IMR-90 (cell line): ENCODE results near the gene PITPNM3. TPM values are rescaled to one million over a fixed set of nuclear protein-coding genes. Genes with fewer than 3 reads are reported as not detected.
A peak's percentile ranks its signal among the peaks of the same experiment; 100 is the strongest.

Experiments used
- ATAC-seq: fragments of 200-7000 bp; cut with Tn5 transposase; 2 replicates; pipeline ENCODE4 v1.9.1; 2020; ENCODE audit warnings: low read depth, mild to moderate bottlenecking, moderate library complexity
- BruUV-seq: library from RNA; stranded (reverse); fragments of 400-500 nt; replicated peaks from 2 replicates; lab custom pipeline; 2021; lab: Mats Ljungman, UMichigan
- CTCF ChIA-PET: fragments of 300-600 bp; formaldehyde crosslinking; extraction: SDS; loops from one replicate; lab custom pipeline; 2021; ENCODE audit warnings: antibody characterized with exemption; lab: Yijun Ruan, JAX
- POLR2A ChIA-PET: fragments of 300-600 bp; sonication (Branson Sonifier 250); formaldehyde crosslinking; loops from one replicate; lab custom pipeline; 2022; ENCODE audit warnings: antibody characterized with exemption; ENCODE audit not compliant: unreplicated experiment; lab: Charles Lee
- DNase-seq: peaks from one replicate; pipeline ENCODE4 v3.0.0; 2013
- H2AFZ ChIP-seq: replicated peaks from 2 replicates; pipeline ENCODE3; 2013; ENCODE audit warnings: low read length, mild to moderate bottlenecking; ENCODE audit not compliant: poor library complexity
- H2AK5ac ChIP-seq: 2 replicates; pipeline ENCODE4 v1.6.1; 2013; ENCODE audit warnings: low read depth, low read length, inconsistent platforms
- H2AK9ac ChIP-seq: replicated peaks from 2 replicates; pipeline ENCODE3; 2013; ENCODE audit warnings: mild to moderate bottlenecking, low read depth, low read length, moderate library complexity; ENCODE audit not compliant: poor library complexity
- H2BK120ac ChIP-seq: 2 replicates; pipeline ENCODE4 v1.6.1; 2013; ENCODE audit warnings: low read depth, low read length, inconsistent platforms
- H2BK15ac ChIP-seq: 3 replicates; pipeline ENCODE4 v1.6.1; 2013; ENCODE audit warnings: low read depth, low read length, inconsistent platforms
- H2BK20ac ChIP-seq: 2 replicates; pipeline ENCODE4 v1.6.1; 2013; ENCODE audit warnings: low read depth, mild to moderate bottlenecking, inconsistent platforms, low read length, moderate library complexity
- H2BK5ac ChIP-seq: 2 replicates; pipeline ENCODE4 v1.6.1; 2013; ENCODE audit warnings: mild to moderate bottlenecking, low read depth, low read length, inconsistent platforms; ENCODE audit not compliant: poor library complexity, severe bottlenecking
- H3K14ac ChIP-seq: replicated peaks from 2 replicates; pipeline ENCODE4 v1.6.1; 2013; ENCODE audit warnings: low read depth, low read length, inconsistent platforms
- H3K18ac ChIP-seq: 2 replicates; pipeline ENCODE4 v1.6.1; 2013; ENCODE audit warnings: low read depth, low read length, control low read depth
- H3K23ac ChIP-seq: 2 replicates; pipeline ENCODE4 v1.6.1; 2013; ENCODE audit warnings: low read depth, low read length, inconsistent platforms
- H3K27ac ChIP-seq: 2 replicates; pipeline ENCODE4 v1.5.1; 2013; ENCODE audit warnings: mild to moderate bottlenecking, control low read depth, low read length; ENCODE audit not compliant: insufficient read depth
- H3K27me3 ChIP-seq: 2 replicates; pipeline ENCODE4 v1.6.1; 2013; ENCODE audit warnings: low read length; ENCODE audit not compliant: control insufficient read depth, insufficient read depth
- H3K36me3 ChIP-seq: 2 replicates; pipeline ENCODE4 v1.6.1; 2013; ENCODE audit warnings: low read length, mixed read lengths; ENCODE audit not compliant: control insufficient read depth, insufficient read depth
- H3K4ac ChIP-seq: 2 replicates; pipeline ENCODE4 v1.6.1; 2013; ENCODE audit warnings: low read depth, low read length, inconsistent platforms
- H3K4me1 ChIP-seq: 2 replicates; pipeline ENCODE4 v1.6.1; 2013; ENCODE audit warnings: low read length, mixed read lengths; ENCODE audit not compliant: control insufficient read depth, insufficient read depth
- H3K4me2 ChIP-seq: 2 replicates; pipeline ENCODE4 v1.6.1; 2013; ENCODE audit warnings: low read depth, mild to moderate bottlenecking, control low read depth, low read length, moderate library complexity
- H3K4me3 ChIP-seq: 2 replicates; pipeline ENCODE4 v1.5.1; 2013; ENCODE audit warnings: low read depth, mild to moderate bottlenecking, control low read depth, low read length, moderate library complexity; ENCODE audit not compliant: insufficient read depth
- H3K56ac ChIP-seq: 2 replicates; pipeline ENCODE4 v1.6.1; 2013; ENCODE audit warnings: low read length, inconsistent platforms; ENCODE audit not compliant: insufficient read depth; ENCODE audit errors: extremely low read depth
- H3K79me1 ChIP-seq, 2 experiments: 2 replicates each; pipeline ENCODE4 v1.6.1; 2013; ENCODE audit warnings: low read length in 2 of 2, inconsistent platforms in 1 of 2, low read depth in 1 of 2
- H3K9ac ChIP-seq: 2 replicates; pipeline ENCODE4 v1.6.1; 2013; ENCODE audit warnings: low read depth, low read length, control low read depth
- H3K9me1 ChIP-seq: 2 replicates; pipeline ENCODE4 v1.6.1; 2013; ENCODE audit warnings: low read length, inconsistent platforms; ENCODE audit not compliant: insufficient read depth
- H3K9me3 ChIP-seq: 2 replicates; pipeline ENCODE4 v1.6.1; 2013; ENCODE audit warnings: low read length; ENCODE audit not compliant: control insufficient read depth, insufficient read depth
- H4K20me1 ChIP-seq: 2 replicates; pipeline ENCODE4 v1.6.1; 2013; ENCODE audit warnings: low read length, inconsistent platforms; ENCODE audit not compliant: insufficient read depth
- H4K5ac ChIP-seq: 2 replicates; pipeline ENCODE4 v1.6.1; 2013; ENCODE audit warnings: mild to moderate bottlenecking, low read depth, low read length, control low read depth
- H4K8ac ChIP-seq, 2 experiments: 2 replicates each; pipeline ENCODE4 v1.6.1; 2013; ENCODE audit warnings: low read depth in 2 of 2, low read length in 2 of 2, control low read depth in 1 of 2, inconsistent platforms in 1 of 2
- H4K91ac ChIP-seq: 2 replicates; pipeline ENCODE4 v1.6.1; 2013; ENCODE audit warnings: low read depth, low read length, inconsistent platforms; ENCODE audit not compliant: insufficient read depth
- BHLHE40 ChIP-seq: fragments of 150-350 bp; IDR thresholded peaks from 2 replicates; pipeline ENCODE4 v1.6.1; 2016; ENCODE audit warnings: mild to moderate bottlenecking, low read depth, low read length
- CEBPB ChIP-seq: IDR thresholded peaks from 2 replicates; pipeline ENCODE4 v1.6.1; 2012; ENCODE audit warnings: low read depth, low read length, improper control_type of control experiment
- CHD1 ChIP-seq: IDR thresholded peaks from 2 replicates; pipeline ENCODE4 v1.6.1; 2012; ENCODE audit warnings: low read depth, low read length, improper control_type of control experiment
- FOS ChIP-seq: fragments of 150-350 bp; IDR thresholded peaks from 2 replicates; pipeline ENCODE4 v1.6.1; 2016; ENCODE audit warnings: low read depth, low read length
- MAFK ChIP-seq: IDR thresholded peaks from 2 replicates; pipeline ENCODE4 v1.6.1; 2012; ENCODE audit warnings: low read depth, low read length, improper control_type of control experiment
- MAZ ChIP-seq: IDR thresholded peaks from 2 replicates; pipeline ENCODE4 v1.6.1; 2012; ENCODE audit warnings: low read depth, mild to moderate bottlenecking, low read length, improper control_type of control experiment, moderate library complexity, borderline replicate concordance
- MXI1 ChIP-seq: IDR thresholded peaks from 2 replicates; pipeline ENCODE4 v1.6.1; 2012; ENCODE audit warnings: low read depth, mild to moderate bottlenecking, low read length, moderate library complexity, borderline replicate concordance
- POLR2A ChIP-seq: IDR thresholded peaks from 2 replicates; pipeline ENCODE4 v1.6.1; 2012; ENCODE audit warnings: mild to moderate bottlenecking, low read depth, low read length
- RAD21 ChIP-seq: IDR thresholded peaks from 2 replicates; pipeline ENCODE4 v1.6.1; 2012; ENCODE audit warnings: low read length, improper control_type of control experiment
- RCOR1 ChIP-seq: IDR thresholded peaks from 2 replicates; pipeline ENCODE4 v1.6.1; 2012; ENCODE audit warnings: mild to moderate bottlenecking, low read length, improper control_type of control experiment; ENCODE audit not compliant: insufficient replicate concordance
- RFX5 ChIP-seq: IDR thresholded peaks from 2 replicates; pipeline ENCODE4 v1.8.0; 2012; ENCODE audit warnings: low read depth, mild to moderate bottlenecking, low read length, moderate library complexity
- SMC3 ChIP-seq: fragments of 150-350 bp; IDR thresholded peaks from 2 replicates; pipeline ENCODE4 v1.6.1; 2016; ENCODE audit warnings: low read depth, mild to moderate bottlenecking, antibody characterized with exemption, low read length, moderate library complexity
- WGBS, 2 experiments: methylation state at CpG; one replicate each; pipeline versions ENCODE4 v1.1.5 to v1.1.7; 2013; ENCODE audit warnings: missing lambda C conversion rate in 2 of 2; ENCODE audit not compliant: insufficient read length in 1 of 2; ENCODE audit errors: extremely low coverage in 2 of 2; 5-methylcytosine and 5-hydroxymethylcytosine counted together
- dilution Hi-C: fragments of 300-500 bp; cut with HindIII; formaldehyde crosslinking; loops from one replicate; pipeline ENCODE4 v1.14.3; 2018; ENCODE audit warnings: low sequenced_read_pairs; ENCODE audit not compliant: unreplicated experiment
- in situ Hi-C: fragments of 300-500 bp; cut with MboI; formaldehyde crosslinking; loops from 3 replicates; pipeline ENCODE4 v1.14.3; 2019; ENCODE audit warnings: low sequenced_read_pairs, inconsistent platforms, mixed read lengths
- intact Hi-C: fragments of 100-400 bp; cut with micrococcal nuclease; formaldehyde crosslinking; loops from 2 replicates; pipeline ENCODE4 v1.10.0; 2022
- polyA plus RNA-seq, 3 experiments: library from polyadenylated mRNA; depleted of rRNA; stranded (reverse); fragments of >200 nt; gene quantifications; 2 replicates each; pipeline ENCODE4 v1.2.3, GENCODE V29; 2012; ENCODE audit warnings: low replicate concordance in 1 of 3
- total RNA-seq: library from RNA; depleted of rRNA; stranded (reverse); fragments of >200 nt; gene quantifications from 2 replicates; pipeline ENCODE4 v1.2.3, GENCODE V29; 2012
- TF ChIP-seq, protein P1 (sequence below): fragments of 150-350 bp; IDR thresholded peaks from 2 replicates; pipeline ENCODE4 v1.6.1; 2016; ENCODE audit warnings: low read depth, mild to moderate bottlenecking, low read length, moderate library complexity, borderline replicate concordance
- TF ChIP-seq, protein P2 (sequence below): conservative IDR thresholded peaks from 2 replicates; pipeline ENCODE4 v1.5.1; 2012; ENCODE audit warnings: mild to moderate bottlenecking, low read depth, low read length, improper control_type of control experiment
- TF ChIP-seq, protein P3 (sequence below): fragments of 150-350 bp; IDR thresholded peaks from 2 replicates; pipeline ENCODE4 v1.6.1; 2017; ENCODE audit warnings: mild to moderate bottlenecking, antibody characterized with exemption, low read length, low read depth

Gene PITPNM3
- total and polyA plus RNA-seq, 2 of the 4 experiments (the other 2 are of a cell fraction) = 0.54 to 1.7 TPM

DNA sequence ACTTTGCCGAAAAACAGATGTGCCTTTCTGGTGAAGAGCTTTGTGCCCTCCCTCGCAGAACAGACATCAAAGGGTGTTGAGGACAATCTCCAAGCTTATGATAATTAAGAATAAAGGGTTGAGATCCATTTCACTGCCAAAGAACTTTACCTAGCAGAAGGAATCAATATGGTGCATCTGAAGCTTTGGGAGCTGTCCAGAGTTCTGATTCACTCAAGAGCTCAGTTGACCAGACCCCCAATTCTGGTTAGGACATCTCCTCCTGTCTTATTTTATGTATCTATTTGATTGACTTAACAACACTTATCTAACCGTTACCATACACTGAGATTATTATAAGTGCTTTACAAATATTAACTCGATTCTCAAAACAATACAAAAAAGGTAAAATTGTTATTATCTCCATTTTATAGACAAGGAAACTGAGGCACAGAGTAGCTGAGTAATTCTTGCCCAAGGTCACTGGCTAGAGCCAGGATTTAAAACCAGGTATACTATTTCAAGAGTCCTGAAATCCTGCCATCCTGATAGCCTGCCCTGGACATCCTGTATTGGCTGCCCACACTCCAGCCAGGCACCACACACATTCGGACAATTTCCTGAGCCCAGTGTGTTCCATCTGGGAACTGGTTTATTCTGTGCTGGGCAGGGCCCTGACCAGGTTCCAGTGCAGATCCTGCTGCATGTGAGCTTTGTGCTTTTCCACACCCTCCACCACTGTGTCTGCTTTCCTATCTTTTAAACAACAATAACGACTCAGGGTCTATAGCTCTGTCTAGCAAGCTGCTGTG lies 29.8 kb downstream of the PITPNM3 start:
- no peak overlapping the region for H4K5ac ChIP-seq
- no peak overlapping the region; the same call in 1 of the 2 replicates for H3K14ac ChIP-seq
- peaks cover 10% of the 10 kb centered on the region; the same call in 1 of the 2 replicates for H3K9me1 ChIP-seq
- H3K18ac ChIP-seq = no peak overlapping the region
- no peak overlapping the region for H2BK120ac ChIP-seq
- ATAC-seq (no peak), DNase-seq (peak; percentile 28)
- no peak overlapping the region for H2BK15ac ChIP-seq
- H3K79me1 ChIP-seq = no peaks in the 10 kb centered on the region
- ChIA-PET CTCF (interaction anchor here (1.0 kb wide), 1 partner anchor 9 kb away, joined by 3 read pairs; no protein-coding TSS in a partner anchor), POLR2A (no interaction called here)
- no peak overlapping the region for H3K4me3 ChIP-seq
- H2BK5ac ChIP-seq = no peak overlapping the region
- no peak overlapping the region for H3K27ac ChIP-seq
- no peaks in the 10 kb centered on the region for H3K9me3 ChIP-seq
- no peak overlapping the region for H2AK9ac ChIP-seq
- H2BK20ac ChIP-seq = no peak overlapping the region
- no peaks in the 10 kb centered on the region for H3K27me3 ChIP-seq
- no TSS peak for BruUV-seq
- no peak overlapping the region for H2AFZ ChIP-seq
- H4K8ac ChIP-seq = no peak overlapping the region
- intact Hi-C loops = no loop called here
- H3K4me1 ChIP-seq = peaks cover 2% of the 10 kb centered on the region; the same call in 1 of the 2 replicates
- dilution Hi-C loops = no loop called here
- no CpG with 5 or more reads among the region's 6 CpGs for WGBS, 2 experiments
- H3K23ac ChIP-seq = no peak overlapping the region
- H3K56ac ChIP-seq = no peak overlapping the region
- H2AK5ac ChIP-seq = no peak overlapping the region
- no peaks in the 10 kb centered on the region for H3K36me3 ChIP-seq
- no peak overlapping the region for H3K4ac ChIP-seq
- H4K20me1 ChIP-seq = no peaks in the 10 kb centered on the region
- in situ Hi-C loops = no loop called here
- H3K4me2 ChIP-seq = no peak overlapping the region
- no peak overlapping the region for H3K9ac ChIP-seq
- H4K91ac ChIP-seq = no peak overlapping the region
- TF ChIP-seq RCOR1 (no peak), RAD21 (no peak), MAZ (no peak), BHLHE40 (no peak), FOS (no peak), RFX5 (no peak), POLR2A (no peak), MAFK (no peak), SMC3 (no peak), CHD1 (no peak), MXI1 (no peak), CEBPB (no peak)
- TF ChIP-seq, protein P1, sequence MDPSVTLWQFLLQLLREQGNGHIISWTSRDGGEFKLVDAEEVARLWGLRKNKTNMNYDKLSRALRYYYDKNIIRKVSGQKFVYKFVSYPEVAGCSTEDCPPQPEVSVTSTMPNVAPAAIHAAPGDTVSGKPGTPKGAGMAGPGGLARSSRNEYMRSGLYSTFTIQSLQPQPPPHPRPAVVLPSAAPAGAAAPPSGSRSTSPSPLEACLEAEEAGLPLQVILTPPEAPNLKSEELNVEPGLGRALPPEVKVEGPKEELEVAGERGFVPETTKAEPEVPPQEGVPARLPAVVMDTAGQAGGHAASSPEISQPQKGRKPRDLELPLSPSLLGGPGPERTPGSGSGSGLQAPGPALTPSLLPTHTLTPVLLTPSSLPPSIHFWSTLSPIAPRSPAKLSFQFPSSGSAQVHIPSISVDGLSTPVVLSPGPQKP = no peak
- TF ChIP-seq, protein P2, sequence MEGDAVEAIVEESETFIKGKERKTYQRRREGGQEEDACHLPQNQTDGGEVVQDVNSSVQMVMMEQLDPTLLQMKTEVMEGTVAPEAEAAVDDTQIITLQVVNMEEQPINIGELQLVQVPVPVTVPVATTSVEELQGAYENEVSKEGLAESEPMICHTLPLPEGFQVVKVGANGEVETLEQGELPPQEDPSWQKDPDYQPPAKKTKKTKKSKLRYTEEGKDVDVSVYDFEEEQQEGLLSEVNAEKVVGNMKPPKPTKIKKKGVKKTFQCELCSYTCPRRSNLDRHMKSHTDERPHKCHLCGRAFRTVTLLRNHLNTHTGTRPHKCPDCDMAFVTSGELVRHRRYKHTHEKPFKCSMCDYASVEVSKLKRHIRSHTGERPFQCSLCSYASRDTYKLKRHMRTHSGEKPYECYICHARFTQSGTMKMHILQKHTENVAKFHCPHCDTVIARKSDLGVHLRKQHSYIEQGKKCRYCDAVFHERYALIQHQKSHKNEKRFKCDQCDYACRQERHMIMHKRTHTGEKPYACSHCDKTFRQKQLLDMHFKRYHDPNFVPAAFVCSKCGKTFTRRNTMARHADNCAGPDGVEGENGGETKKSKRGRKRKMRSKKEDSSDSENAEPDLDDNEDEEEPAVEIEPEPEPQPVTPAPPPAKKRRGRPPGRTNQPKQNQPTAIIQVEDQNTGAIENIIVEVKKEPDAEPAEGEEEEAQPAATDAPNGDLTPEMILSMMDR = no peak
- TF ChIP-seq, protein P3, sequence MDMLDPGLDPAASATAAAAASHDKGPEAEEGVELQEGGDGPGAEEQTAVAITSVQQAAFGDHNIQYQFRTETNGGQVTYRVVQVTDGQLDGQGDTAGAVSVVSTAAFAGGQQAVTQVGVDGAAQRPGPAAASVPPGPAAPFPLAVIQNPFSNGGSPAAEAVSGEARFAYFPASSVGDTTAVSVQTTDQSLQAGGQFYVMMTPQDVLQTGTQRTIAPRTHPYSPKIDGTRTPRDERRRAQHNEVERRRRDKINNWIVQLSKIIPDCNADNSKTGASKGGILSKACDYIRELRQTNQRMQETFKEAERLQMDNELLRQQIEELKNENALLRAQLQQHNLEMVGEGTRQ = no peak
